HG03575 (cell line): ENCODE results near the gene CFAP46.
"Not testable (repeated sequence)": the region's sequence is repeated elsewhere in the genome, so short reads cannot be mapped to it uniquely, and the experiment has no call there.

Experiments
- ATAC-seq: cut with Tn5 transposase; IDR thresholded peaks from one replicate; pipeline ENCODE4 v1.9.1; 2021; ENCODE audit not compliant: unreplicated experiment, insufficient number of reproducible peaks, low FRiP score; ENCODE audit errors: extremely low read depth

CFAP46 gene

DNA sequence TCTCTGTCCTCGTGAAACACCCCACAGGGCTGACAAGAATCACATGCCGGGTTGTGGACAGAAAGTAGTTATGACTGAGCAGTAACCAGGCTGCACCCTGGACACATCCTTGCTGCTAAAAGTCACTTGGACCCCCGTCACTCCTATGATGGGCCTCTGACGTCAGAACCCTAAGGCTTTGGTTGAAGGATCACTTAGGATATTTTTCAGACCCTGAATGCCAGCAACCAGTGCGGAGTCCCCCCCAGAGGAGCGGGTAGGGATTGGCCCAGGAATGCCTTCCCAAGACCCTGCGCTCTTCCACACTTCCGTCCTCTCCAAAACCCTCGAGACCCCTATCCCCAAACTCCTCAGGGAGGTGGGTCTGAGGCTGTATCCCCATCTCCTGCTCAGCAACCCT lies 52.1 kb downstream of the CFAP46 start:
- ATAC-seq, result no peak

DNA sequence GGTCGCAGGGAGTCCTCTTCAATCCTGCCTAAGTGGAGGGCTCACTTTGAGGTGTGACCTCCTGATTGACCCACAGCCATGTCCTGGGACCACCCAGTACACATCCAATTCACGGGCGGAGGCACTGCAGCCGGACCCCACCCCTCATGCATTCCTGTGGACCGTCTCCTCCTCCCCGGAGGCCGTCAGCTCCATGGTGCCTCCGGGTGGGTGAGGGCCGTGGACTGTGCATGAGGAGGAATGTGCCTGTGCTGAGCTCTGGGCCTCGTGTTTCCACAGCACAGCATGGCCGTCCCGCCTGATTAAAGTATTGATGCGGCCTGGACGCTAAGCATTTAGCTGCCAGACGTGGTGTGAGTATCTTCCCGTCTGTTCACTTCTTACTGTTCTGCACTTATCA lies 52.8 kb downstream of the CFAP46 start:
- no peak for ATAC-seq

DNA sequence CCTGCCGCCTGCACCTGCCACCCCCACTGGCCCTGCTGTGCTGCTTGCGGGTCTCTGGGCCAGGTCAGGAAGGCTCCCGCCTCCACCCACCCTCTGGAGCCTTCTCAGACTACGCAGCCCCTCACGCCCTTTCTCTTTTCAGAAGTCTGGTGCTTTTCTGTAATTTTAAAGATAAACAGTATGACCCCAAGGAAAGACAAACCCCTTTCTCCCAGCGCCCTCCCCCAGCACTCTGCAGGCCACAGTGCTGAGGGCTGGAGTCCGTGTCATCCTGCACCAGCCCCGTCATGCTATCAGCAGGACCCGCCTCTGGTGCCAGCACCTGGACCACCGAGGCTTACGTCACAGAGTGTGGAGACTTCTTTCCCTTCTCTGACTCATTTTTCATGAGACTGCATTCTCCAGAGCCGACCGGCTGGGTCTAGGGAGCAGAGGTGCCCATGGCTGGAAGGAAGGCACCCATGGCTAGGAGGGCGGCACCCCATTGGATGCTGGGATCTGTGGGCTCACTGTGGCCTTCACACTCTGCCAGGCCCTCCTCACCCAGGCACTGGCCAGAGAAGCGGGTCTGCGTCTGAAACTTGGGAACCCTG lies 53.4 kb downstream of the CFAP46 start:
- no peak for ATAC-seq

DNA sequence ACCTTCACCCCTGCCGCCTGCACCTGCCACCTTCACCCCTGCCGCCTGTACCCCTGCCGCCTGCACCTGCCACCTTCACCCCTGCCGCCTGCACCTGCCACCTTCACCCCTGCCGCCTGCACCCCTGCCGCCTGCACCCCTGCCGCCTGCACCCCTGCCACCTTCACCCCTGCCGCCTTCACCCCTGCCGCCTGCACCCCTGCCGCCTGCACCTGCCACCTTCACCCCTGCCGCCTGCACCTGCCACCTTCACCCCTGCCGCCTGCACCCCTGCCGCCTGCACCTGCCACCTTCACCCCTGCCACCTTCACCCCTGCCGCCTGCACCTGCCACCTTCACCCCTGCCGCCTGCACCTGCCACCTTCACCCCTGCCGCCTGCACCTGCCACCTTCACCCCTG lies 53.9 kb downstream of the CFAP46 start:
- ATAC-seq, result not testable (repeated sequence)

DNA sequence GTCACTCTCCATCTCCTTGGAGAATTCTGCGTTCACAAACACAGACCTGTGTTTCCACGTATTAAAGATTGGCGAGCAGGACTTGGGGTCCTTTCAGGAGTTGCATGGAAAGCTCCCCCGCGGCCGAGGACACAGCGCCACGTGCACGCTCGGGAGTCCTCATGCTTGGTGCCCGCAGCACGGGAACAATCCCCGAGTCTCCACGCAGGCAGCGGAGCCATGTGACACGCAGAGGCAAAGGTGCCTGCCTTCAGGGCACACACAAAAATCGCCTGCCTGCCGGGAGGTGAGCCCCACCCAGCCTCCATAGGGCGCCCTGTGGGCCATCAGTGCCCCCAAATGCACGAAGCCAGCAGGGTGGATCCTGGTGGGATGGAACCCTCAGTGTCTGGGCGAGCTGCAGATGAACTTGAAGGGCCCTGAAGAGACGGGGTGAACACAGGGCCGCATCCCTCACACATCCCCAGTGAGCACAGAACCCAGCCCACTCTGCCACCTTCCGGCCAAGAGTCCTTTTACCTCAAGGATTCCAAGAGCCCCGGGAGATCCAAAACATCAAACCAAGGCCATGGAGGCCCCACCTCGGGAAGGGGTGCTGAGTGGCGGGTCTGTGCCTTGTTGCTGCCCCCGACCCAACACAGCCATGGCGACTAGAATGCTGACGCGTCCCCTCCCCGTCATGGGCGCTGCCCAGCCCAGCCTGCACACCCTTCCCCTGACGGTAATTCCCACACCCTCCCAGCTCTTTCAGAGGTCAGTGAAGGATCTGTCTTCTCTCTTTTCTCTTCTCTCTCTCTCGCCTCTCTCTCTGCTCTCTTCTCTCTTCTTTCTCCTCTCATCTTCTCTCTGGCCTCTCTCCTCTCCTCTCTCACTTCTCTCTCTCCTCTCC lies 55.9 kb downstream of the CFAP46 start:
- no peak for ATAC-seq

DNA sequence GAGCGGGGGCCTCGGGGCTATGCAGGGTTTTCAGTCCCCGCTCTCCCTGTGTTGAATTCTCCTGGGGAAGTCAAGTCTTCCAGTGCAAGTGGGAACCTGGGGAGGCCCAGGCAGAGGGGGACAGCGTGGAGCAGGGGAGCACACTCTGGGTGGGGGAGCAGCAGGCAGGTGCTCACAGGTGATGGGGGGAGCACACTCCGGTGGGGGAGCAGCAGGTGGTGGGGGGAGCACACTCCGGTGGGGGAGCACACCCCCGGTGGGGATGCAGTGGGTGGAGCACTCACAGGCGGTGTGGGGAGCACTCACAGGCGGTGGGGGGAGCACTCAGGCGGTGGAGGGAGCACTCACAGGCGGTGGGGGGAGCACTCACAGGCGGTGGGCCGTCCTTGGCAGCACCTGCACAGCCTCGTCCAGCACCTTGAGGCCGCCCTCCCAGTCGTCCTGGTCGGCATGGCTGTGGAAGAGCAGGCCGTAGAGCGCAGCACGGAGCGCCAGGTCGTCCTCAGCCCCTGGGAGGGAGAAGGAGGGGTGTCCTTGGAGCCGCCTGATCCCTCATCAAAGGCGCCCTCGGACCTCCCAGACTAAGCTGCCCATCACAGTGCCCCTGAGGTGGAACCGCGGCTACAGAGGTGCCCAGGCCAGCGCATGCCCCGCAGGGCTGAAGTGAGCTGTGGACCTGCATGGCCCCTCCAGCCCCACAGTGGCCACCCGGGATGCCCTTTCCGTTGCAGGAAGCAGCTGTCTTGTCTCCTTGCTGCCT lies 56.7 kb downstream of the CFAP46 start:
- ATAC-seq, result no peak

DNA sequence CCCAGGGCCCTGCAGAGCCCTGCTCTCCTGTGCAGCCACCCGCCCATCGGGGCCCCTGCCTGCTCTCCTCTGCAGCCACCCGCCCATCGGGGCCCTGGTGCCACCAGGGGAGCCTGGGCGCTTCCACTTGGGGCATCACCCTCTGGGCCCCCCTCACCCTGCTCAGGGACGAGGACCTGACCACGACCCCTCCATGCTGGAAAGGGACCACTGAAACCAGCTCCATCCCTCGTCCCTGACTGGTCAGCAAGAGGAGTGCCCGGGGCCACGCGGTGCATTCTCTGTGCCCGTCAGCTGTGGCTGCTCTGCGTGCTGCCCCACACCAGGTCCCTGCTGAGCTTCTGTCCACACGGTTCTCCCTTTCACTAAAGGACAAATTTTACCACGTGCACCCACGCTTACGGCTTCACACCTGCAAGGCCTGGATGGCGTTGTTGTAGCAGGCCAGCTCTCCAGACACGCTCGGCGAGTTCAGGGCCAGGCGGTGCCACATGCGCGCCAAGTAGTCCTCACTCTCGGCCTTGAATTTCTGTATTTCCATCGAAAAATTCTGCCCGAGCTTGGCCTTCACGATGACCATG lies 57.6 kb downstream of the CFAP46 start:
- ATAC-seq, result no peak

DNA sequence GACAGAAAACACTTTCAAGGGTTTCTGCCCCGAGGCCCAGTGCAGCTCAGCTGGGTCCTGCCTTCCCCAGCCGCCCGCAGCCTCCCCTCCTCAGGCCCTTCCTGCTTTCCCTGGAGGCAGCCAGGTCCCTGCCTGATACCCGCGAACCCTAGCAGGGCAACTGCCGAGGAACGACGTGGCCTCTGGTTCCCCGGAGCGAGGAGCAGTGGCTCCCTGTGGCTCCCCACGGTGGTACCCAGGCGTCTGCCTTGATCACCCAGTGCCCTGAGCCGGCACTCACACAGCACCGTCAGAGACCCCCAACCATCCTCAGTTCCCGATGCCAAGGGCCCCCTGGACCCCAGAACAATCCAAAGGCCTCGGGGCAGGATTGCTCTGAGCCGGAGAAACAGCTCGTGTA lies 58.3 kb downstream of the CFAP46 start:
- ATAC-seq, result no peak

DNA sequence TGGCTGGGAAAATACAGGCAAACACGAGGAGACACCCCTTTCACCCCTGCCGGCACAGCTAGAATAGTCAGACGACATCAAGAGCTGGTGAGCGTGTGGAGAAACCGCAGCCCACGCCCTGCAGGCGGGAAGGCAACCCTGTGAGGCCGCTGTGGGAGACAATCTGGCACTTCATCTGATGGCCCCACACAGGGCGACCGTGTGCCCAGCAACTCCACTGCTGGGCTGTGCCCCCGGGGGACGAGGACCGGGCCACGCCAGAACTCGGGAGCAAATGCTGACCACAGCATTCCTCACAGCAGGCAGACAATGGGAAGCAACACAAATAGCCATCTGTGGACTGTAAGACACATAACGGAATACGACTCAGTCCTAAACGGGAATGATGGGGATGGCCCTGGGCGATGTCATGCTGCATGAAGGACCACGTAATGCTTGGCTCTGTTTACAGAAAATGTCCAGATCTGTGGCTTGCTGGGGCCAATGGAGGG lies 58.9 kb downstream of the CFAP46 start:
- no peak for ATAC-seq

DNA sequence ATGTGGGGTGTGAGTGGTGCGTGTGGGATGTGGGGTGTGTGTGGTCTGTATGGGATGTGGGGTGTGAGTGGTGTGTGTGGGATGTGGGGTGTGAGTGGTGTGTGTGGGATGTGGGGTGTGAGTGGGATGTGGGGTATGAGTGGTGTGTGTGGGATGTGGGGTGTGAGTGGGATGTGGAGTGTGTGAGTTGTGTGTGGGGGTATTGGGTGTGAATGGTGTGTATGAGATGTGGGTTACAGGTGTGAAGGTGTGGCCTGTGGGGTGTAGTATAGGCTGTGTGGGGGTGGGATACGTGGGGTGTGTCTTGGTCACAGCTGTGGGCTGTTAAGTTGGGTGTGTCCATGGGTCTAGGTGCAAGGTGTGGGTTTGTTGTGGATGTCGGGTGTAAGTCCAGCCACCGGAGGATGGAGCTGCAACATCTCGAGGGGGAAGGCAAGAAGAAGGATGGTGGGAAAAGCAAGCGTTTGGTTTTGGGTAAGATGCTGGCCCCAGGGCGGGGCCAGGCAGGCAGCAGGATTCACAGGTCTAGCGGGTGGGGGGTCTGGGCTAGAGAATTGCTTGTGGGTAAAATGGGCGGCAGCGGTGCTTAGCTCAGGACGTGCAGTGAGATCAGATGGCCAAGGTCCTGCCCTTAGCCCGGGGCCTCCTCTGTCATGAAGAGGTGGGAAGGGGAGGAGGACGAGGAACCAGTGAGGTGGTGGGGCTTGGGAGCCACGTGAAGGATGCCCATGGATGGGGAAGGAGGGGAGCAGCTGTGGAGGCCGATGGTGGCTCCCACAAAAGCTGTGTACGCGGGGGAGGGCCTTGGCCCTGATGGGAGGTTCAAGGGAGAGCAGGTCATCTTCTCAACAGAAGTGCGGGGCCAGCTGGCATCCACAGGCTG lies 60.1 kb downstream of the CFAP46 start:
- ATAC-seq, result no peak

DNA sequence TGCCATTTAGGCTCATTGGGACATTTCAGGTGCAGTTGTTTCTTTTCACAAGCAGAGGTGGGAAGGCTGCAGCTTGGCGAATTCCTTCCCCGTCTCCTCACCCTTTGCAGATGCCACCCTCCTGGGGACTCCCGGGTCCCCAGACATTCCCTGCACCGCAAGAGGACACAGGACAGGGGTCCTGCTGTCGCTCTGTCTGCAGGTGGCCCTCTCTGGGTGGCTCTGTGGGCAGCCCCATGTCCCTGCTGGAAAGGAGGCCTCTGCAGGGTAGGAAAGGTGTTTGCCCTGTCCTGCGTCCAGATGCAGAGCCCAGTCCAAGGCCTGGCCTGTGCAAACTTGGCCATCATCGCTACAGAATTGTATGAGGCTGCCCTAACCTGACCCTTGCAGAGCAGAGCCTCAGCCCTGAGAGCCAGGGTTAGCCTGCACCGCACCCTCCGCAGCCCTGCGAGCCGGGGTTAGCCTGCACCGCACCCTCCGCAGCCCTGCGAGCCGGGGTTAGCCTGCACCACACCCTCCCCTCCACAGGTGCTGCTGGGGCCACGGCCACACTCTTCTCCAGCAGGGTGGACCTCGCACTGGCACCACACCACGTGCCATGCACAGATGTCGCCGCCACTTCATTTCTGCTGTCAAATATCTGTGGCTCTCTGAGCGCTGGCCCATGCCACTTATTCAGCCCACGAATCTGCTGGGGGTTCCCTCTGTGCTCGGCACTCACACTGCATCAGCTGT lies 61.0 kb downstream of the CFAP46 start:
- ATAC-seq, result no peak

DNA sequence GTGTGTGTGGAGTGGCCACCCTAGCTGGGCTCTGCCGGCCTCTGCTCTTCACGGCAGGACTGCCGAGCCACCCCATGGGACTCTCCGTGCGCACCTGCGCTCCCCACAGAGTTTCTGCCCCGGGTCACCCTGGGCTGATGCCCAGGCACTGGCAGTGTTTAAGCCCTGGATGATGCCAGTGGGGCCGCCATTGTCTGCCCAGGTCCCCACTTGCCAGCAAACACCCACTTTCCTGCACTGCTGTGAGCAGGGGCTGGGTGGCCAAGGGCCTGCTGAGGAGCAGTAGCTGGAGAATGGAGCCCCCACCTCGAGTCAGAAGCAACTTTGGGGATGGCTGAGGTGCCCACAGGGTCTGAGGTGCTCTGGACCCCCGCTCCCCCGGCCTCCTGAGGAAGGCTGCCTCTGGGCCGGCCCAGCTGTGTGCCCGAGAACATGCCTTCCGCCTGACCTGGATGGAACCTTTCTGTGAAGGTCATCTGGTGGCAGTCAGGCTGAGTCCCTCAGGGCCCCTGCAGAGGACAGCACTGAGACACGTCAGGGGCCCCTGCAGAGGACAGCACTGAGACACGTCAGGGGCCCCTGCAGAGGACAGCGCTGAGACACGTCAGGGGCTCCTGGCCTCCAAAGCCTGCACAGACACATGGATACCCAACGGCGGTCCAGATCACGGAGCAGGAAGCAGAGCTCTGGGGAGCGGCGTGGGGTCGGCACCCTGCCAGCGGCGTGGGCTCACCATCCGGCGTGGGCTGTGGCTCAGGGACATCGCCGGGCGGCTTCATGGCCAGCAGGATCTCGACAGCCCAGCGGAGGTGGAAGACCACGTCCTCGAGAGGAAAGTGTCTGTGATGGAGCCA lies 62.0 kb downstream of the CFAP46 start:
- no peak for ATAC-seq

DNA sequence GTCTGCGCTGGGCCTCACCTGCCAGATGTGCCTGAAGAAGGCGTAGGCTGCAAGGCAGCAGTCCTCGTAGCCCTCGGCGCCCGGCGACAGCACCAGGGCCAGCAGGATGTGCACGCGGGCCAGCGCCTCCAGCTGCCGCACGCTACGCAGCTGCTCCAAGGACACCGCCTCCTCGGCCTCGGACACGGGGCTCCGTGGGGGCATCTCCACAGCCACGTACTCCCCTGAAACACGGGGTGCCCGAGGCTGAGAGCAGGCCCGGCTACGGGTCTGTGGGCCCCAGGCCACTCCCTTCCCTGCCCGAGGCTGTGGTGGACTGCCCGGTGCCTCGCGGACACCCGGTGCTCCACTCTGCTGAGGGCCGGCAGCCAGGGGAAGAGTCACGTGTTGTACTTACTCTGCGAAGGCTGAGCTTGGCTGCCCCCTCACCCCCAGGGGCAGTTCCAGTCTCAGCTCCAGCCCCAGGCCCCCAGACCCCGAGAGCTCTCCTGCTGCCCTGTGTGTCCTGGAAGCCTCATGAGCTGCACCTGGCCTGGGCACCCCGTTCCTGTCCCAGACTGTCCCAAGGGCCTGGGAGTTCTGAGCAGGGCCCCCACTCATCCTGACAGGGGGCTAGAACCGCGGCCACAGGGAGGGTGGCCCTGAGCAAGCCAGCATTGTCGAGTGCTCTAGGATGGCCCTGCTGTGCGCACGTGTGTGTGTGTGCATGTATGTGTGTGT lies 62.8 kb downstream of the CFAP46 start:
- no peak for ATAC-seq

DNA sequence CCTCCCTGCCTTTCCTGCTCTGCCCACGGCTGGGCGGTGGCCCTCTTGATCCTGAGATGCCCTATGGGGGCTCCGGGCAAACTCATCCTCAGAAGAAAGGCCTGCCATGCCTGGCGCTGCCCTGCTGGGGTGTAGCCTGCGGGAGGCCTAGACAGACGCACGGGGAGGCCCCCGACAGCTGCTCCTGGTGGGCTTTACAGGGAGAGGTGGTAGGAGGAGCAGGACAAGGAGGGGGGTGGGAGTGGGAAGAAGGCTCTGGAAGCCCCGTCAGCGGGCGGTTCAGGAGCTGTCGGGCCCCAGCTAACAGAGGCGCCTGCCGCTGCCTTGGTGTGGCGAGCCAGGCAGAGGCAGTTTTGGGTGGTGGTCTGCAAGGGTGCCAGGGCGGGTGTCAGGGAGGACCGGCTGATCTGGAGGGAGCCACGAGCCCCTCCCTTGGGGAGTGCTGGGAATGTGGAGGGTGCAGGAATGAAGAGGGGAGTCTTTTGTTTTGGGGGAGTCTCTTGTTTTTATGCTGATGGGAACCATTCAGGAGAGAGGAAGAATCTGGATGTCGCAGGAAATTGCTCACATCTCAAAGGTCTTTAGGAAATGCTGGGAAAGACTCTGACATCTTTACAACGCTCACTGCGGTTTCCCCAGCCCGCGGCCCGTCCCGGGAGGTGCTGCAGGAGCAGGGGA lies 63.5 kb downstream of the CFAP46 start:
- ATAC-seq, result no peak

DNA sequence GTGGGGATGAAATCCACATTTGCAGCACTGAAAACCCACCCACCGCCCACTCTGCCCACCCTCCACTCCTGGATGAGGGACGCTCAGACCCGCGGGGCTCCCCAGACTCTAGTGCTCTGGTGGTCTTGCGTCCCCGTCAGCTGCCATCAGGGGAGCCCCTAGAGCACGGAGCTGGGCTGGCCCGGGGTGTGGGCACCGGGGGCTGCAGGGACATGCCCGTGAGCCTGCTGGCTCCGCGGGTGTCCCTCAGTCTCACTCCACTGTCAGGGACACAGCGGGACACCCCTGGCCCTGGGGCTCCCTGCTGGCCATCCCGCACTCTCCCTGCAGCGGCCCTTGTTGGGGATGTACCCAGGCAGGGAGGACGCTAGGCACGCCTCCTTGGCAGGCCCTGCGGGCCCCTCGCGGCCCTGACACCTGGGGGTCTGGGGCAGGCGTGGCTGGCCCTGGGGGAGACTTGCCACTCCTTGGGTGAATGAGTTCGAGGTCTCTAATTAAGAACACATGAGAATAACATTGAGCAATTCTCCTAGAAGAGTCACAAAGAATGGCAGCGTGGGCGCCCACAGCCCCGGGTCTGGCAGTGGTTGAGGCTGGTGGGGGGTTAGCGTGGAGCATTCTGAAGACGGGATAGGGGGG lies 64.2 kb downstream of the CFAP46 start:
- ATAC-seq, result no peak

DNA sequence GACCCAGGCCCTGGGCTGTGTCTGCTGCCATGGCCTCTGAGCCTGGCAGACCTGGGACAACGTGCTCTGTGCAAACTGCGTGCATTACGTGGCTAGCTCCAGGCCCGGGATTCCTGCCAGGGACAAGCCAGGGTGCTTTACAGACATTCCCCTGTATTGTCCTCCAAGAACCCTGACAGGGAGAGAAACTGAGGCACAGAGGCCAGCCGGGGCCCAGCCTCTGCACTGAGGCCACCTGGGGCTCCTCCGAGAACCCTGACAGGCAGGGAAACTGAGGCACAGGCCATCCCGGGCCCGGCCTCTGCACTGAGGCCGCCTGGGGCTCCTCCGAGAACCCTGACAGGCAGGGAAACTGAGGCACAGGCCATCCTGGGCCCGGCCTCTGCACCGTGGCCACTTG lies 64.9 kb downstream of the CFAP46 start:
- ATAC-seq, result no peak
